ENCODE measurements around the gene NACC2.

Gene NACC2

GRCh38 chr9:136135326-136136126 lies 40.4 kb upstream of the NACC2 start:
- H3K27me3 ChIP-seq (ENCODE audit: control insufficient read depth, low read length) = peaks cover 20% of the 10 kb centered on the region

DNA sequence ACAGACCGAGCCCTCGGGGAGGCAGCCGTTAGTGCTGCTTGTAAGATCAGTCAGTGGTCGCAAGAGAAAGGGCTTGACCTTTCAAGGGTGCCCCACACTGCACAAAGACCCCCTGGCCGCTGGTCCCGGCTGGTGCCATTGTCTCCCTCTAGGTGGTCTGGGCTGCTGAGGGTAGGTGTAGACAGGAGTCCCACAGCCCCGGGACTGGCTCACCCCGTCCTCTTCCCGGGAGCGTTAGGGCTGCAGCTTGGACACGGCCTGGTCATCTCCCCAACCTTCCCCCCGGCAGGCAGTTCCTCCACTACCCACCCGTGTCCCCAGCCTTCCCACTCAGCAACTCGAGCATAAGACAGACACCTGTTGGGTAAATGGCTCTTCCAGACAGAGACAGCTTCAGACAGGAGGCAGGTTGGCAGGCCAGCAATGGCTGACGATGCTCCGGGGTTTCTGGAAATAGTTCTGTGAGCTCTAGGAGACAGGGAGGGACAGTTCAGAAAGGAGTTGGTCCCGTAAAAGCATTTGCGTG lies 38.9 kb upstream of the NACC2 start:
- Histone ChIP-seq H3K27me3 (ENCODE audit: control insufficient read depth, low read length) (peaks cover 20% of the 10 kb centered on the region), H3K4me2 (ENCODE audit: low read length) (no peak overlapping the region), H3K9me3 (ENCODE audit: control insufficient read depth, insufficient read depth, low read length) (no peaks in the 10 kb centered on the region), H3K27ac (ENCODE audit: low read depth, low read length) (no peak overlapping the region), H3K4me1 (ENCODE audit: control insufficient read depth, low read length) (no peaks in the 10 kb centered on the region), H3K36me3 (ENCODE audit: control insufficient read depth, low read length) (no peaks in the 10 kb centered on the region), H3F3A (ENCODE audit: control insufficient read depth, insufficient read depth) (no peaks in the 10 kb centered on the region), H3K4me3 (ENCODE audit: low read length) (no peak overlapping the region), H3K79me2 (ENCODE audit: control insufficient read depth, low read length) (no peaks in the 10 kb centered on the region), H3K9me2 (replicated peaks; ENCODE audit: control insufficient read depth, low read length) (no peaks in the 10 kb centered on the region), H4K20me1 (ENCODE audit: control insufficient read depth, insufficient read depth, low read depth, low read length) (no peaks in the 10 kb centered on the region)
- no peak for TF ChIP-seq EZH2phosphoT487 (IDR thresholded peaks at IDR 0.05; ENCODE audit: borderline replicate concordance, low read length)

More at GRCh38 chr9:136135326-136136126, 40.4 kb upstream of the NACC2 start:
- H3K9me3 ChIP-seq (ENCODE audit: control insufficient read depth, insufficient read depth, low read length) = no peaks in the 10 kb centered on the region
- H3K4me1 ChIP-seq (ENCODE audit: control insufficient read depth, low read length) = no peaks in the 10 kb centered on the region
- no peaks in the 10 kb centered on the region for H3K79me2 ChIP-seq (ENCODE audit: control insufficient read depth, low read length)
- H3F3A ChIP-seq (ENCODE audit: control insufficient read depth, insufficient read depth) = no peaks in the 10 kb centered on the region
- H3K4me3 ChIP-seq (ENCODE audit: low read length) = no peak overlapping the region
- no peaks in the 10 kb centered on the region for H4K20me1 ChIP-seq (ENCODE audit: control insufficient read depth, insufficient read depth, low read depth, low read length)
- no peaks in the 10 kb centered on the region for H3K9me2 ChIP-seq (replicated peaks; ENCODE audit: control insufficient read depth, low read length)
- no peak overlapping the region for H3K4me2 ChIP-seq (ENCODE audit: low read length)
- H3K36me3 ChIP-seq (ENCODE audit: control insufficient read depth, low read length) = no peaks in the 10 kb centered on the region
- no peak overlapping the region for H3K27ac ChIP-seq (ENCODE audit: low read depth, low read length)
- TF ChIP-seq EZH2phosphoT487 (IDR thresholded peaks at IDR 0.05; ENCODE audit: borderline replicate concordance, low read length) = no peak
- TF ChIP-seq, protein P1, sequence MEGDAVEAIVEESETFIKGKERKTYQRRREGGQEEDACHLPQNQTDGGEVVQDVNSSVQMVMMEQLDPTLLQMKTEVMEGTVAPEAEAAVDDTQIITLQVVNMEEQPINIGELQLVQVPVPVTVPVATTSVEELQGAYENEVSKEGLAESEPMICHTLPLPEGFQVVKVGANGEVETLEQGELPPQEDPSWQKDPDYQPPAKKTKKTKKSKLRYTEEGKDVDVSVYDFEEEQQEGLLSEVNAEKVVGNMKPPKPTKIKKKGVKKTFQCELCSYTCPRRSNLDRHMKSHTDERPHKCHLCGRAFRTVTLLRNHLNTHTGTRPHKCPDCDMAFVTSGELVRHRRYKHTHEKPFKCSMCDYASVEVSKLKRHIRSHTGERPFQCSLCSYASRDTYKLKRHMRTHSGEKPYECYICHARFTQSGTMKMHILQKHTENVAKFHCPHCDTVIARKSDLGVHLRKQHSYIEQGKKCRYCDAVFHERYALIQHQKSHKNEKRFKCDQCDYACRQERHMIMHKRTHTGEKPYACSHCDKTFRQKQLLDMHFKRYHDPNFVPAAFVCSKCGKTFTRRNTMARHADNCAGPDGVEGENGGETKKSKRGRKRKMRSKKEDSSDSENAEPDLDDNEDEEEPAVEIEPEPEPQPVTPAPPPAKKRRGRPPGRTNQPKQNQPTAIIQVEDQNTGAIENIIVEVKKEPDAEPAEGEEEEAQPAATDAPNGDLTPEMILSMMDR (IDR thresholded peaks at IDR 0.05; ENCODE audit: low read depth, low read length, poor library complexity, severe bottlenecking) = no peak

GRCh38 chr9:136133191-136133958 lies 38.3 kb upstream of the NACC2 start:
- H3K27me3 ChIP-seq (ENCODE audit: control insufficient read depth, low read length) = peaks cover 20% of the 10 kb centered on the region

More at GRCh38 chr9:136133191-136133958, 38.3 kb upstream of the NACC2 start:
- Histone ChIP-seq H3K4me3 (ENCODE audit: low read length) (no peak overlapping the region), H3K27ac (ENCODE audit: low read depth, low read length) (no peak overlapping the region), H3K4me1 (ENCODE audit: control insufficient read depth, low read length) (no peaks in the 10 kb centered on the region), H3K4me2 (ENCODE audit: low read length) (no peak overlapping the region), H4K20me1 (ENCODE audit: control insufficient read depth, insufficient read depth, low read depth, low read length) (no peaks in the 10 kb centered on the region), H3K9me3 (ENCODE audit: control insufficient read depth, insufficient read depth, low read length) (no peaks in the 10 kb centered on the region), H3F3A (ENCODE audit: control insufficient read depth, insufficient read depth) (no peaks in the 10 kb centered on the region), H3K79me2 (ENCODE audit: control insufficient read depth, low read length) (no peaks in the 10 kb centered on the region), H3K36me3 (ENCODE audit: control insufficient read depth, low read length) (no peaks in the 10 kb centered on the region), H3K9me2 (replicated peaks; ENCODE audit: control insufficient read depth, low read length) (no peaks in the 10 kb centered on the region)
- TF ChIP-seq, protein P1 (IDR thresholded peaks at IDR 0.05; ENCODE audit: low read depth, low read length, poor library complexity, severe bottlenecking) = no peak
- no peak for TF ChIP-seq EZH2phosphoT487 (IDR thresholded peaks at IDR 0.05; ENCODE audit: borderline replicate concordance, low read length)

All from DOHH2 (cell line).